Neural cell (in vitro differentiated cells): ENCODE data around the gene CPSF4L. TPM values are rescaled to one million over a fixed set of nuclear protein-coding genes. Genes with fewer than 3 reads are reported as not detected.

Source experiments
- H2AFZ ChIP-seq: fragments of 200-600, 300-800 bp; sonication (generic), shearing (Covaris generic); 2 replicates; pipeline ENCODE4 v1.6.0; 2014; ENCODE audit warnings: low read depth, mild to moderate bottlenecking, antibody characterized with exemption, low read length, moderate library complexity
- H3F3A ChIP-seq: fragments of 200-600 bp; shearing (Covaris generic); 2 replicates; pipeline ENCODE4 v1.6.1; 2016; ENCODE audit warnings: mild to moderate bottlenecking, moderate library complexity, mixed read lengths, antibody characterized with exemption, low read length; ENCODE audit not compliant: insufficient read depth, poor library complexity, severe bottlenecking
- H3K27ac ChIP-seq: fragments of 200-600, 300-800 bp; sonication (generic), shearing (Covaris generic); 2 replicates; pipeline ENCODE4 v1.5.1; 2014; ENCODE audit warnings: mild to moderate bottlenecking, low read length, moderate library complexity
- H3K27me3 ChIP-seq: fragments of 300-800, 200-600 bp; sonication (generic), shearing (Covaris generic); 2 replicates; pipeline ENCODE4 v1.6.0; 2014; ENCODE audit warnings: mild to moderate bottlenecking, low read depth, low read length, moderate library complexity; ENCODE audit not compliant: insufficient read depth
- H3K36me3 ChIP-seq: fragments of 300-800, 200-600 bp; sonication (generic), shearing (Covaris generic); 2 replicates; pipeline ENCODE4 v1.5.1; 2014; ENCODE audit warnings: mild to moderate bottlenecking, antibody characterized with exemption, low read length, moderate library complexity; ENCODE audit not compliant: insufficient read depth
- H3K4me2 ChIP-seq: fragments of 300-800, 200-600 bp; sonication (generic), shearing (Covaris generic); 2 replicates; pipeline ENCODE4 v1.6.0; 2014; ENCODE audit warnings: mild to moderate bottlenecking, low read length
- H3K4me3 ChIP-seq: fragments of 300-800, 200-600 bp; sonication (generic), shearing (Covaris generic); 2 replicates; pipeline ENCODE4 v1.5.1; 2014; ENCODE audit warnings: mild to moderate bottlenecking, low read length, moderate library complexity
- H3K79me2 ChIP-seq: fragments of 200-600 bp; shearing (Covaris generic); replicated peaks from 2 replicates; pipeline ENCODE4 v1.6.0; 2014; ENCODE audit warnings: mild to moderate bottlenecking, low read length, moderate library complexity; ENCODE audit not compliant: insufficient read depth
- H3K9ac ChIP-seq: fragments of 300-800, 200-600 bp; sonication (generic), shearing (Covaris generic); 2 replicates; pipeline ENCODE4 v1.6.1; 2016; ENCODE audit warnings: mild to moderate bottlenecking, low read length, mixed read lengths
- H3K9me2 ChIP-seq: fragments of 200-600 bp; shearing (Covaris generic); 2 replicates; pipeline ENCODE4 v1.6.1; 2016; ENCODE audit warnings: mild to moderate bottlenecking, low read length, mixed read lengths; ENCODE audit not compliant: insufficient read depth
- H3K9me3 ChIP-seq: fragments of 200-600, 300-800 bp; sonication (generic), shearing (Covaris generic); 2 replicates; pipeline ENCODE4 v1.6.1; 2016; ENCODE audit warnings: mild to moderate bottlenecking, mixed run types, low read length, moderate library complexity, mixed read lengths
- H4K20me1 ChIP-seq: fragments of 200-600 bp; shearing (Covaris generic); 2 replicates; pipeline ENCODE4 v1.6.1; 2016; ENCODE audit warnings: mild to moderate bottlenecking, mixed run types; ENCODE audit not compliant: insufficient read depth
- EP300 ChIP-seq: fragments of 450-650 bp; conservative IDR thresholded peaks from 2 replicates; pipeline ENCODE4 v1.6.1; 2014; ENCODE audit warnings: antibody characterized with exemption, mild to moderate bottlenecking, moderate library complexity; ENCODE audit not compliant: poor library complexity, severe bottlenecking
- EZH2 ChIP-seq: fragments of 200-600, 300-800 bp; shearing (Covaris generic), sonication (generic); IDR thresholded peaks from 2 replicates; pipeline ENCODE4 v1.6.1; 2014; ENCODE audit warnings: antibody characterized with exemption, low read length, borderline replicate concordance, mild to moderate bottlenecking; ENCODE audit not compliant: insufficient read depth, poor library complexity, severe bottlenecking
- MXI1 ChIP-seq: fragments of 450-650 bp; conservative IDR thresholded peaks from 2 replicates; pipeline ENCODE4 v1.6.1; 2014; ENCODE audit warnings: antibody characterized with exemption, mild to moderate bottlenecking; ENCODE audit not compliant: poor library complexity, severe bottlenecking
- POLR2AphosphoS5 ChIP-seq: IDR thresholded peaks from 2 replicates; pipeline ENCODE4 v1.6.1; 2012
- RAD21 ChIP-seq: fragments of 450-650 bp; conservative IDR thresholded peaks from 2 replicates; pipeline ENCODE4 v1.6.1; 2014; ENCODE audit warnings: antibody characterized with exemption, mild to moderate bottlenecking, moderate library complexity
- REST ChIP-seq: IDR thresholded peaks from 2 replicates; pipeline ENCODE4 v1.6.1; 2012; ENCODE audit warnings: borderline replicate concordance
- SMC3 ChIP-seq: fragments of 450-650 bp; conservative IDR thresholded peaks from 2 replicates; pipeline ENCODE4 v1.6.1; 2014; ENCODE audit warnings: antibody characterized with exemption, mild to moderate bottlenecking, moderate library complexity; ENCODE audit not compliant: poor library complexity
- TAF1 ChIP-seq: IDR thresholded peaks from 2 replicates; pipeline ENCODE4 v1.6.1; 2012; ENCODE audit warnings: low read depth
- polyA plus RNA-seq: library from polyadenylated mRNA; depleted of rRNA; stranded (reverse); fragments of >200 nt; gene quantifications from 2 replicates; pipeline ENCODE4 v1.2.3, GENCODE V29; 2014
- TF ChIP-seq, protein P1 (sequence below): fragments of 450-650 bp; IDR thresholded peaks from 2 replicates; pipeline ENCODE4 v1.5.1; 2014; ENCODE audit warnings: antibody characterized with exemption, mild to moderate bottlenecking, moderate library complexity; ENCODE audit not compliant: poor library complexity, severe bottlenecking

CPSF4L gene
- polyA plus RNA-seq, 1 donor from 2014 or later, result not detected

- H3K4me3 ChIP-seq, result no peak overlapping the region
- H3F3A ChIP-seq, result no peaks in the 10 kb centered on the region
- no peaks in the 10 kb centered on the region for H3K27me3 ChIP-seq
- H3K27ac ChIP-seq, result no peak overlapping the region
- H3K9me3 ChIP-seq, result no peaks in the 10 kb centered on the region
- H3K36me3 ChIP-seq, result no peaks in the 10 kb centered on the region
- TF ChIP-seq POLR2AphosphoS5 (no peak), TAF1 (no peak), SMC3 (no peak), EZH2 (no peak)
- H2AFZ ChIP-seq, result no peak overlapping the region
- H3K9me2 ChIP-seq, result no peaks in the 10 kb centered on the region
- H4K20me1 ChIP-seq, result no peaks in the 10 kb centered on the region
- peaks cover 68% of the 10 kb centered on the region for H3K79me2 ChIP-seq
- H3K4me2 ChIP-seq, result no peak overlapping the region
- no peak overlapping the region for H3K9ac ChIP-seq
These were observed 39.7 kb upstream of the CPSF4L start for GRCh38 chr17:73301369-73301768.

DNA sequence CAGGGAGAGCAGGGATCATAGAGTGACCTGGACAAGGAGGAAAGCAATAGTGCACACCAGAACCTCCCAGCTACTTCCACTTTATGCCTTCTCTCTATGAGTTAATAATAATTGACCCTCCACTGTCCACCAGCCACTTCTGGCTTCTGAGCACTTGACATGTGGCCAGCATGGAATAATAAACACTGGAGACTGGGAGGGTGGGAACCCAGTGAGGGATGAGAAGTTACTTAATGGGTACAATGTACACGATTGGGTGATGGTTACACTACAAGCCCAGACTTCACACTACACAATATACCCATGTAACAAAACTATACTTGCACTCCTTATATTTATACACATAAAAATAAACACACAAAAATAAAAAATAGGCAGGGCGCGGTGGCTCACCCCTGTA is 38.7 kb upstream of the CPSF4L start:
- TF ChIP-seq MXI1 (no peak), TAF1 (no peak)
- no peaks in the 10 kb centered on the region for H3K9me2 ChIP-seq
- no peaks in the 10 kb centered on the region for H3F3A ChIP-seq
- H3K9ac ChIP-seq, result no peak overlapping the region
- H2AFZ ChIP-seq, result no peak overlapping the region
- H3K36me3 ChIP-seq, result no peaks in the 10 kb centered on the region
- H3K4me3 ChIP-seq, result no peak overlapping the region
- H3K27me3 ChIP-seq, result no peaks in the 10 kb centered on the region
- no peaks in the 10 kb centered on the region for H3K9me3 ChIP-seq
- no peak overlapping the region for H3K27ac ChIP-seq
- H4K20me1 ChIP-seq, result no peaks in the 10 kb centered on the region
- no peak overlapping the region for H3K4me2 ChIP-seq
- H3K79me2 ChIP-seq, result peaks cover 65% of the 10 kb centered on the region

DNA sequence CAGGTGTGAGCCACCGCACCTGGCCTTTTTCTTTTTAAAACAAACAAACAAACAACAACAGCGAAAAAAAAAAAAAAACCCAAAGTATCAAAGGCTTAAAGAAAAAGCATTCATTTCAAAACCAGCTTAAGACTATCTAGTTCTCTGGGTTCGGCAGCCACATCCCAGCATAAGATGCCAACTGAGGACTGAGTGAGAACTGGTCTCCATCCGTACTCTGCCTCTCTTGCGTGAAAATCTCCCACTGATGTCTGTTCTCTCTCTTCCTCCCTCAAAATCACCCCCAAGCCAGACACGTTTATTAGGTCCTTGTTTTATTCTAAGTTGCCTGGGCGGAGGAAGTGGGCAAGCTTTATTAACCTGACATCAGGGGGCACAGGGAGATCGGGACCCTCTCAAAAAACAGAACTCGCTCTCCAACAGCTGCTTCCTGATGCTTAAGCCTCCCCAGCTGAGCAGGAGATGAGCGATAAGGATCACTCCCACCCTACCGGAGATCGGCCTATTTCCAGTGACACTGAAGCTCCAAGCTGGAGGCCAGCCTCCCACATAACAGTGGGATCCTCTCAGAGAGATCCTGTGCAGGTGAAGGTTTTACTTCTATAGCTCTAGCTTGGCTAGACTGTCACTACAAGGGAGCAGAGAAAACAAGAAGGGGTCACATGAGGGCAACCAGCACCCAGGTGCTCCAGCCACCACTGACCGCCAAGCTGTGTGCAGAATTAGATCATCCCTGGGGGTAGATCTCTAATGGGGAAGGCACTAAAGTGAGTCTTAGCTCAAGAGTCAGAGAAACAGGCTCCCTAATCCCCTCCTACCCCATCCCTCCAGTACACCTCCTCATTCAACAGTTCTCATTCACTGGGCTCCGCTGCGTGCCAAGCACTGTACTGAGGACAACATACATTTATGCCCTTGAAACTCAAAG is 36.5 kb upstream of the CPSF4L start:
- Histone ChIP-seq H3F3A (no peaks in the 10 kb centered on the region), H3K9me3 (no peaks in the 10 kb centered on the region), H2AFZ (no peak overlapping the region), H3K36me3 (no peaks in the 10 kb centered on the region), H3K27ac (no peak overlapping the region), H3K9ac (no peak overlapping the region), H4K20me1 (no peaks in the 10 kb centered on the region), H3K27me3 (no peaks in the 10 kb centered on the region), H3K79me2 (peaks cover 62% of the 10 kb centered on the region), H3K4me2 (no peak overlapping the region), H3K9me2 (no peaks in the 10 kb centered on the region), H3K4me3 (no peak overlapping the region)
- no peak for TF ChIP-seq RAD21

- Histone ChIP-seq H3K36me3 (no peaks in the 10 kb centered on the region), H3K79me2 (peaks cover 68% of the 10 kb centered on the region), H3K9me3 (no peaks in the 10 kb centered on the region), H3K27me3 (no peaks in the 10 kb centered on the region), H2AFZ (no peak overlapping the region), H3K9ac (no peak overlapping the region), H4K20me1 (no peaks in the 10 kb centered on the region), H3K27ac (no peak overlapping the region), H3K4me2 (no peak overlapping the region), H3F3A (no peaks in the 10 kb centered on the region), H3K4me3 (no peak overlapping the region), H3K9me2 (no peaks in the 10 kb centered on the region)
- TF ChIP-seq EZH2 (no peak), POLR2AphosphoS5 (no peak), TAF1 (no peak), RAD21 (no peak), REST (no peak), EP300 (no peak), SMC3 (no peak), MXI1 (no peak)
- TF ChIP-seq, protein P1, sequence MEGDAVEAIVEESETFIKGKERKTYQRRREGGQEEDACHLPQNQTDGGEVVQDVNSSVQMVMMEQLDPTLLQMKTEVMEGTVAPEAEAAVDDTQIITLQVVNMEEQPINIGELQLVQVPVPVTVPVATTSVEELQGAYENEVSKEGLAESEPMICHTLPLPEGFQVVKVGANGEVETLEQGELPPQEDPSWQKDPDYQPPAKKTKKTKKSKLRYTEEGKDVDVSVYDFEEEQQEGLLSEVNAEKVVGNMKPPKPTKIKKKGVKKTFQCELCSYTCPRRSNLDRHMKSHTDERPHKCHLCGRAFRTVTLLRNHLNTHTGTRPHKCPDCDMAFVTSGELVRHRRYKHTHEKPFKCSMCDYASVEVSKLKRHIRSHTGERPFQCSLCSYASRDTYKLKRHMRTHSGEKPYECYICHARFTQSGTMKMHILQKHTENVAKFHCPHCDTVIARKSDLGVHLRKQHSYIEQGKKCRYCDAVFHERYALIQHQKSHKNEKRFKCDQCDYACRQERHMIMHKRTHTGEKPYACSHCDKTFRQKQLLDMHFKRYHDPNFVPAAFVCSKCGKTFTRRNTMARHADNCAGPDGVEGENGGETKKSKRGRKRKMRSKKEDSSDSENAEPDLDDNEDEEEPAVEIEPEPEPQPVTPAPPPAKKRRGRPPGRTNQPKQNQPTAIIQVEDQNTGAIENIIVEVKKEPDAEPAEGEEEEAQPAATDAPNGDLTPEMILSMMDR, result no peak
These were observed 31.8 kb upstream of the CPSF4L start for GRCh38 chr17:73293480-73293911.
